NCI-H82 (cell line): ENCODE results near the gene YWHAQ.
"Not testable (repeated sequence)": the region's sequence is repeated elsewhere in the genome, so short reads cannot be mapped to it uniquely, and the experiment has no call there.

Experiments
- DNase-seq: peaks from one replicate; lab custom pipeline; 2025; lab: John Stamatoyannopoulos, UW

The YWHAQ gene

DNA sequence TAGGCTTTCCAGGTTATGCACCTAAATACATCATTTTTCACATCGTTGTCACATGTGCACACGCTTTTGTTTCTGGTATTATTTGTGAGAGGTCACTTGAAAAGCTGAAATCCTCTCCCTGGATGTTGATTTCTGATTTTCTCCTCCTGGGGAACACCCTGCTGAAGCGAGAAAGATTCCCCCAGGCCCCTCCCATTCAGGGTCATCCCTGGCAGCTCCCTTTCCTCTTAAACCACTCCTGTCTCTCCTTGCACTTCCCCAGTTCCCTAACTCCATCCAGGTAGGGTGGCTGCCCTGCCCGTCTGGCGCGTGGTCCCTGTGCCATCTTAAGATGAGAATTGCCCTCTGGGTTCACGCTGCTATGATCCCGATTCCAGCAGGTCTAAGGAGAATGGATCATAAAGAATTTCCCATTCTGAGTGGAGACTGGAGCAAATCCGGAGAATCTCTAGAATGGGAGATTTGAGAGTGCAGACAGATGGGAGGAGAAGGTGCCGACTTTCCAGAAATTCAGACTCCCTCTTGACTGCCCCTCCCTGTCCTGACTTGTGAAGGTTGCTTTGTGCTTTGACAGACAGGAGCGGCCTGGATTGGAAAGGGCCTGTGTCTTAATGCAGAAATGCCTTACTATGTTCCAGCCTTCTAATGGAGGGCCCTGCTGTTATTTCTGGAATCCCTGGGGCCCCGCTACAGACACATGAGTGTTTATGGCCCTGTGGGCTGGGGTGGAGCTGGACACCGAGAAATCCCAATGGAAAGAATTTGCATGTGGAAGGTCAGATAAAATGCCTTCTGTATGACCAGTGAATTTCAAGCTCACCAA is 1.3 kb upstream of the YWHAQ start:
- DNase-seq: no peak

GRCh38 chr2:9631553-9631819 is 689 bp upstream of the YWHAQ start:
- DNase-seq: peak; percentile 43

DNA sequence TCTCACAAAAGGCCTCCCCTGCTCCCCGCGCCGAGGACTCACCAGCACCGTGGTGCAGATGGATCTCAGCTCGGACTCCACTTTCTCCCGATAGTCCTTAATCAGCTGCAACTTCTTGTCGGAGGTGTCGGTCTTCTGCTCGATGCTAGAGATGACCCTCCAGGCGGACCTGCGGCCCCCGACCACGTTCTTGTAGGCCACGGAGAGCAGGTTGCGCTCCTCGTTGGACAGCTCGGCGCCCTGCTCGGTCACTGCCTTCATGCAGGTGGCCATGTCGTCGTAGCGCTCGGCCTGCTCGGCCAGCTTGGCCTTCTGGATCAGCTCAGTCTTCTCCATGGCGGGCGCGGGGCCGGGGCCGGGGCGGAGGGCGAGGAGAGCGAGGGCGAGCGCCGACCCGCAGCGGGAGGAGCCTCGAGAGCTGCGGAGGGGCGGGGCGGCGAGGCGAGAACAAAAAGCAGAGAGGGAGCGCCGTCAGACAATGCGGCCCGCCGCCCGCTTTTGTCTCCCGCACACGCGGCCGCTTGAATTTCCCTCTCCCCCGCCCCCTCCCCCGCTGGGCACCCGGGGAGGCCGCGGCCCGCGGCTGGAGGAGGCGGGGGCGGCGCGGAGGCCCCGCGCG is 571 bp downstream of the YWHAQ start:
- DNase-seq: peak; percentile 86

GRCh38 chr2:9629222-9630116 is 1.3 kb downstream of the YWHAQ start:
- DNase-seq: peak; percentile 35

DNA sequence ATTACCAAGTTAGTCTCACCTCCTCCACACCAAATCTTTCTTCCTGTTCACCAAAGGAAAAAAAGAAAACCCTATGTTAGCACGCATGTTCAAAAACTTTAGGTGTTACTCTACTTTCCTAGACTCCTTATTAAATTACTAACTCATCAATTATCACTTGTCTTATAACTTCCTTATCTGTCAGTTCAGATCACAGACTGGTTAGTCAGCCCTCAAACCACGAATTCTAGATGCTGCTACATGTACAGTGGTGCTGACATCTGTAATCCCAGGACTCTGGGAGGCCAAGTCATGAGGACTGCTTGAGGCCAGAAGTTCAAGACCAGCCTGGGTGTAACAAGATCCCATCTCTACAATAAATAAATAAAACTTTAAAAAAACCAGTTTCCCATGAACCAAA is 3.5 kb downstream of the YWHAQ start:
- DNase-seq: no peak

DNA sequence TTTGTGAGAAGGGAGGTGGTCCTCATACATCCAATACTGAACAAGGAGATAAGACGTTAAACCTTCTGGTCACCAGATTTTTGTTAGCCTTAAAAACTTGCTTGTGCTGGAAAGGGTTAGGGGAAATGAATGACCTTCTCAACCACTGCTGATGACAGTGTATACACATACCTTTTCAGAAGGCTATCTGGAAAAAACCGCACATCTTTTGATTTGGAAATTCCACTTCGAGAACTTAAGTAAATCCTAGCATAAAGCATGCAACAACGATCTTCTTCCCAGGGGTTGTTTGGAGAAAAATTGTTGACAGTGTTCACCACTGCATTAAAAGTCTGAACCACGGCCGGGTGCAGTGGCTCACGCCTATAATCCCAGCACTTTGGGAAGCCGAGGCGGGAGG is 7.6 kb downstream of the YWHAQ start:
- no peak for DNase-seq

DNA sequence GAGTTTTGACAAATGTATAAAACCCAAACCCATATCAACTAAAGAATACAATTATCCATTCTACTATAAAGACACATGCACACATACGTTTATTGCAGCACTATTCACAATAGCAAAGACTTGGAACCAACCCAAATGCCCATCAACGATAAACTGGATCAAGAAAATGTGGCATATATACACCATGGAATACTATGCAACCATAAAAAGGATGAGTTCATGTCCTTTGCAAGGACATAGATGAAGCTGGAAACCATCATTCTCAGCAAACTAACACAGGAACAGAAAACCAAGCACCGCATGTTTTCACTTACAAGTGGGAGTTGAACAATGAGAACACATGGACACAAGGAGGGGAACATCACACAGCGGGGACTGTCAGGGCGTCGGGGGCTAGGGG is 9.1 kb downstream of the YWHAQ start:
- DNase-seq: not testable (repeated sequence)

DNA sequence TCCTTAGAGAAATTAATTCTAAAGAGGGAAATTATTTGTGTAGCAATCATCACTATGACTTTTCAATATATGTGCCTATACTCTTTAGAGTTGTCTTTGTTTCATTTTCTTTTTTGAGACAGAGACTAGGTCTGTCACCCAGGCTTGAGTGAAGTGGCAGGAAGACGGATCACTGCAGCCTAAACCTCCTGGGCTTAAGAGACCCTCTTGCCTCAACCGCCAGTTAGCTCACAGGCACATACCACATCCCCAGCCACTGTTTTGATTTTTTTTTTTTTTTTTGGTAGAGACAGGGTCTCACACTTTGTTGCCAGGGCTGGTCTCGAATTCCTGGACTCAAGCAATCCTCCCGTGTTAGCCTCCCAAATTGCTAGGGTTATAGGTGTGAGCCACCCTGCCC is 12.4 kb downstream of the YWHAQ start:
- DNase-seq: no peak

- DNase-seq: no peak
Observed at GRCh38 chr2:9617749-9618148, 13.0 kb downstream of the YWHAQ start.

DNA sequence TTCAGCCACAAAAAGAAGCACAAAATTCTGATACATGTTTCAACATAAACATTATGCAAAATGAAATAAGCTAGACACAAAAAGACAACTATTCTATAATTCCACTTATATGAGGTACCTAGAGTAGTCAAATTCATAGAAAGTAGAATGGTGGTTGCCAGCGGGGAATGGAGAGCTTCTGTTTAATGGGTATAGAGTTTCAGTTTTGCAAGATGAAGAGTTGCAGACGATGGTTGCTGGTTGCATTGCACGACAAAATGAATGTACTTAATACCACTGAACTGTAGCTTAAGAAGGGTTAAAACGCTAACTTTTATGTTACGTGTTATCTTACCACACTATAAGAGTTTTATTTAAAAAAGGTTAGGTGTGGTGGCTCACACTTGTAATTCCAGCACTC is 13.5 kb downstream of the YWHAQ start:
- no peak for DNase-seq

- DNase-seq: no peak
Observed at GRCh38 chr2:9614562-9614961, 16.2 kb downstream of the YWHAQ start.

DNA sequence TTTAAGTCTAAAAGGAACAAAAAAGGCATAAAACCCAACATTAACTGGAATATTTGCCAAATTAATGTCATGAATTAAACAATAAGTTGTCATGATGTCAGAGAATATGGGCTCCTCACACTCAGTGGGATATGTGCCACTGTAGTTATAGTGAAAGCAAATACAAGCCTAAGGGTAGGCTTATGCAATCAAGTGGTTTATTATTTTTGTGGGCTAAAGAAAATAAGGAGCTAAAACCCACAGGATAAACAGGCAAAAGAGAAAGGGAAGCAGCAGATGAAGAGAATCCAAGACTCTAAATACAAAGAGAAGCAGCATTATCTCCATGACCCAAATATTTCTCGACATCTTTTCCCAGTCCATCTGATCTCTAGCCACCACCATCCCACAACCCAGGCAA is 17.5 kb downstream of the YWHAQ start:
- no peak for DNase-seq

DNA sequence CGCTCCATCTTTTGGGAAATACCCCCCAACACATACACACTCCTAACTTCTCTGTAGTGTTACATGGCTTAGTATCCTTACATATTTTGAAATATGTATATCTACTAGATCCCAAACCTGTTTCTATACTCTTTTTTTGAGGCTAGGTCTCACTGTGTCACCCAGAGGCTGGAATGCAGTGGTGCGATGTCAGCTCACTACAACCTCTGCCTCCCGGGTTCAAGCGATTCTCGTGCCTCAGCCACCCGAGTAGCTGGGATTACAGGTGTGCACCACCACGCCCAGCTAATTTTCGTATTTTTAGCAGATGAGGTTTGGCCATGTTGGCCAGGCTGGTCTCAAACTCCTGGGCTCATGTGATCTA is 19.3 kb downstream of the YWHAQ start:
- DNase-seq: not testable (repeated sequence)

DNA sequence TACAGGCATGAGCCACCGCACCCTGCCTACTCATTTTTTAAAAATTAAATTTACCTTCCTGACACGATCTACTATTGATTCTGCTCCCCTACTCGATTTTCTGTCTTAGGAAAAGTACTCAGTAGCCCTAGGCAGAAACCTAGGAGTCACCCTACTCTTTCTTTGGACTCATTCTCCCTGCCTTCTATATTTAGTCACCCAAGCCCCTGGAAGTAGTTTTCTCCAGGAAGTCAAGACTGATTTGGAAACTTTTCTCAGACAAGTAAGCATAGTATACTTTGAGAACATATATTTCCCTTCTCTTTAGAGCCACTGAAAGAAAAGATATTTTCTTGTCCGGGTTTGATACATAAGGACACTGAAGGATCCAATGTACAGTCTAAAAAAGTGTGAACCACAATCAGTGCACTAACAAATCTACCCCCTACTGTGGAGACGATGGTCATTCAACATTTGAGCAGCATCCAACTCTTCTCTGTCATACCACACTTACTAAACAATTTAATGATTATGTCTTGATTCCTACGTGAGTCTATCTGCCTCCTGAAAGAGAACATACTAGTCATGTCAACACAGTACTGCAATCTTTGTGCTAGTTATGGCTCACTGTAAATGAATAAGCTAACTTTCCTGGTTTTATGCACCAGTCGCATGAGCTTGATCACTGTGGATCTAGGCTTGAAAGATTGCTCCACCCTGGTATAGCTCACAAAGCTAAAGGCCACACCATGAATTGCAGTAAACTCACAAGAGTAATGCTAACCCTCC is 19.8 kb downstream of the YWHAQ start:
- no peak for DNase-seq

- not testable (repeated sequence) for DNase-seq
Observed at GRCh38 chr2:9608491-9608890, 22.3 kb downstream of the YWHAQ start.

DNA sequence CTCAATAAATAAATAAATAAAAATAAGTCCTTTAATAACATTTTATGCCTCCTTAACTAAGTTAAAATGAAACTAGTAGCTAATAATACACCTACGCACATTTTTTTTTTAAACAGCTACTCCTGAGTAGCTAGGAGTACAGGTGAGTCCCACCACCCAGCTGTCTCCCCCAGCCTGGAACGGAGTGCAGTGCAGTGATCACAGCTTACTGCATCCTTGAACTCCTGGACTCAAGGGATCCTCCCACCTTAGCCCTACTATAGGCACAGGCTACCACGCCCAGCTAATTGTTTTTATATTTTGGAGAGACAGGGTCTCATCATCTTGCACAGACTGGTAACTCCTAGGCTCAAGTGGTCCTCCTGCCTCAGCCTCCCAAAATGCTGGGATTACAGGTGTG is 28.4 kb downstream of the YWHAQ start:
- no peak for DNase-seq

DNA sequence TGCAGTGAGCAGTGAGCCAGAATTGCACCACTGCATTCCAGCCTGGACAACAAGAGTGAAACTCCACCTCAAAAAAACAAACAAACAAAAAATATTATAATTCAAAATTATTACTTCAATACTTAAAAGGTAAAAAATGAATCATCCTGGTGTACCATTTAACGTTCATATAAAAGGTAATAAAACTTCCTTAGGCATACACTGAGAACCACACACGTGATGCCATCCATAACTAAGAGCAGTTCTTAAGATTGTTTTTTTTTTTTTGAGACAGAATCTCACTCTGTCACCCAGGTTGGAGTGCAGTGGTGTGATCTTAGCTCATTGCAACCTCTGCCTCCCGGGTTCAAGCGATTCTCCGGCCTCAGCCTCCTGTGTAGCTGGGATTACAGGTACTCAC is 29.4 kb downstream of the YWHAQ start:
- DNase-seq: no peak

GRCh38 chr2:9599430-9599829 is 31.4 kb downstream of the YWHAQ start:
- DNase-seq: no peak

- DNase-seq: no peak
Observed at GRCh38 chr2:9596621-9597311, 34.0 kb downstream of the YWHAQ start.

GRCh38 chr2:9595746-9596145 is 35.1 kb downstream of the YWHAQ start:
- no peak for DNase-seq

DNA sequence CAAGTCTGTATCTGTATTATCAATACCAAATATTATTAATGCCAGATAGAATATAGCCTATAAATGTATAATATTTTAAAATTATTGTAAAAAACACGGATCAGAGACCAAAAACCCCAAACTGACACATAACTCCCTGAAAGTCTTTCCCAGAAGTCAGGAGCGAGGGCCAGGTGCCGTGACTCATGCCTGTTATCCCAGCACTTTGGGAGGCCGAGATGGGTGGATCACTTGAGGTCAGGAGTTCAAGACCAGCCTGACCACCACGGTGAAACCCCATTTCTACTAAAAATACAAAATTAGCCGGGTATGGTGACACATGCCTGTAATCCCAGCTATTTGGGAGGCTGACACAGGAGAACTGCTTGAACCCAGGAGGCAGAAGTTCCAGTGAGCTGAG is 35.5 kb downstream of the YWHAQ start:
- not testable (repeated sequence) for DNase-seq
